Ishikawa (cell line): Measurements from ENCODE around the gene GPR146.

Experiments
- CEBPB ChIP-seq: IDR thresholded peaks from 2 replicates; pipeline ENCODE4 v1.6.1; 2012
- CREB1 ChIP-seq: IDR thresholded peaks from 2 replicates; pipeline ENCODE4 v1.6.1; 2012; ENCODE audit warnings: low read depth
- EGR1 ChIP-seq: IDR thresholded peaks from 2 replicates; pipeline ENCODE4 v1.6.1; 2012
- EP300 ChIP-seq: IDR thresholded peaks from 2 replicates; pipeline ENCODE4 v1.6.1; 2012; ENCODE audit warnings: borderline replicate concordance
- FOXM1 ChIP-seq: IDR thresholded peaks from 2 replicates; pipeline ENCODE4 v1.6.1; 2012; ENCODE audit warnings: low read depth, borderline replicate concordance
- NFIC ChIP-seq: IDR thresholded peaks from 2 replicates; pipeline ENCODE4 v1.6.1; 2012
- RAD21 ChIP-seq: IDR thresholded peaks from 2 replicates; pipeline ENCODE4 v1.6.1; 2012; ENCODE audit warnings: low read depth
- TAF1 ChIP-seq: IDR thresholded peaks from 2 replicates; pipeline ENCODE4 v1.6.1; 2012; ENCODE audit warnings: low read depth, mild to moderate bottlenecking
- TCF12 ChIP-seq: IDR thresholded peaks from 2 replicates; pipeline ENCODE4 v1.6.1; 2012; ENCODE audit warnings: low read depth
- TEAD4 ChIP-seq: IDR thresholded peaks from 2 replicates; pipeline ENCODE4 v1.6.1; 2012
- YY1 ChIP-seq: IDR thresholded peaks from 2 replicates; pipeline ENCODE4 v1.6.1; 2012; ENCODE audit warnings: low read depth
- ZBTB7A ChIP-seq: IDR thresholded peaks from 2 replicates; pipeline ENCODE4 v1.6.1; 2012; ENCODE audit warnings: low read depth
- TF ChIP-seq, protein P1 (sequence below): IDR thresholded peaks from 2 replicates; pipeline ENCODE4 v1.6.1; 2012
- TF ChIP-seq, protein P2 (sequence below): IDR thresholded peaks from 2 replicates; pipeline ENCODE4 v1.6.1; 2012
- TF ChIP-seq, protein P3 (sequence below): IDR thresholded peaks from 2 replicates; pipeline ENCODE4 v1.6.1; 2012; ENCODE audit warnings: low read depth, mild to moderate bottlenecking

Gene GPR146

DNA sequence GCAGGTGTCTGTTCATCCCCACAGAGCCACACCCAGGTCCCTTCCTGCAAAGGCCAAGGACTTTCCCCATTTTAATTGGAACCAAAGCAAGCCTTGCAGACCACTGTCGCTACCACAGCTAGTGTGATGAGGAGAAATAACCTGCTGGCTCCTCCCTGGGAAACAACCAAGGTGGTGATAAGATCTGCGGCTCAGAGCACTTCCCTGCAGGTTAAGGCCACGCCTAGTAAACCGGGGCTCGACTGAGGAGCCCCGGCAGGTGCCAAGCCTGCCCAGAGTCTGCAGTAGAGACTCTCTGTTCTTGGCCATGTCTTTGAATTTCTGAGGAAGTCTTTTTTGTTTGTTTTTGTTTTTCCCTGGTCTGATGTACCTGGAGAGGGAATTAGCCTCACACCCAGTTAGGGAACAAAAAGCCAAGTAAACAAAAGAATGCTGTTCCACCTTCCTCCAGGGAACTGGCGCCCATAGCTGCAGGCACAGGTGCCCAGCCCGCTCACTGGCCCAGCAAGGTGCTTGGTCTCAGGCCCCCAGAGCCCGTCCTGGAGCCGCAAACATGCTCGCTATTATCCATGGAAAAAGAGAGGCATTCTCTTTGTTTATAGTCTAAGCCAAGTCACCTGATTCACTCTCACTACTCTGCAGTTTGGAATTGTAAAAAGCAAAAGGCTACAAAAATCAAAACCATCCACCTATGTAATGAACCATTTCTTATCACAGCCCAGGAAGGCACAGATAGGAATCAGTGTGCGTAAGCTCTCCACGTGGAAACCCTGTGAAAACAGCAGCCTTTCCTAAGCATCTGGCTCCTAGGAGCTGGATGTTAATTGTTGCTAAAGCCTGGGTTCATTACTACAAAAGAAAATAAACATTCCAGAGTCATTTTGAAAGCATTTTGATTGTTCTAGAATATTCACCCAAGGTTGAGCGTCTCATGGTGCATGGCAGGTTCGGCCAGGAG lies 2.7 kb downstream of the GPR146 start:
- no peak for TF ChIP-seq TCF12
- TF ChIP-seq, protein P1, sequence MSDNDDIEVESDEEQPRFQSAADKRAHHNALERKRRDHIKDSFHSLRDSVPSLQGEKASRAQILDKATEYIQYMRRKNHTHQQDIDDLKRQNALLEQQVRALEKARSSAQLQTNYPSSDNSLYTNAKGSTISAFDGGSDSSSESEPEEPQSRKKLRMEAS, result no peak

DNA sequence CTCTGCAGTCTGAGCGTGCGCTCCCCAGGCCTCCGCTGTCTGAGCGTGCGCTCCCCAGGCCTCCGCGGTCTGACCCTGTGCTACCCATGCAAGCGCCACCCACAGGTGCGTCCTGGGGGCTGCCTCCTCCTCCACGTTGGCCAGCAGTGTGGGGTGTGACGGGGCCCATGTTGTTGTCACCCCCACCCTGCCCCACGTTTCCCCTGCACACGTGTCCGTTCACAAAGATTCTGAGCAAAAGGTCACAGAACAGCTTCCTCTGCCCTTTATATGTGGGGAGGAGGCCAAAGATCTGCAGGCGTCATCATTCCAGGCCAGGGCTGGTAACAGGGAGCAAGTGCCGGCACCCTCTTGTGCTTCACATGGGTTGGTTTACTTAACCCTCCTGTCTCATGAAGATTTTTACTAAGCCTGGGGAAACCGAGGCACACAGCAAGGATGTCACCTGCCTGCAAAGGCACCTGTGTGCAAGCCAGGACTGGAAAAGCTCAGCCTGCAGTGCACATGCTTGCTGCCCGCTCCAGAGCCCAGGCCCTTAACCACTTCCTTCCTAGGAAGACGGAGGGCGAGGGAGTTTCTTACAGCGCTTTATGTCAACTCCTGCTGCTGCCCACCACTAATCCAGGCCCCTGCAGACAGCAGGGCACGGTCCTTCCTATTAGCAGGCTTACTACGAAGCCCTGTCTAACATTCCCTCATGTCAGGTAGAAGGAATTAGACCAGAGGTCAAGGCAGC lies 4.8 kb downstream of the GPR146 start:
- TF ChIP-seq RAD21 (no peak), CEBPB (no peak), TAF1 (no peak), YY1 (no peak), CREB1 (no peak), TEAD4 (no peak), EP300 (no peak), ZBTB7A (no peak), NFIC (no peak), EGR1 (no peak), FOXM1 (no peak), TCF12 (no peak)
- TF ChIP-seq, protein P1, result no peak
- TF ChIP-seq, protein P2, sequence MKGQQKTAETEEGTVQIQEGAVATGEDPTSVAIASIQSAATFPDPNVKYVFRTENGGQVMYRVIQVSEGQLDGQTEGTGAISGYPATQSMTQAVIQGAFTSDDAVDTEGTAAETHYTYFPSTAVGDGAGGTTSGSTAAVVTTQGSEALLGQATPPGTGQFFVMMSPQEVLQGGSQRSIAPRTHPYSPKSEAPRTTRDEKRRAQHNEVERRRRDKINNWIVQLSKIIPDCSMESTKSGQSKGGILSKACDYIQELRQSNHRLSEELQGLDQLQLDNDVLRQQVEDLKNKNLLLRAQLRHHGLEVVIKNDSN, result no peak
- TF ChIP-seq, protein P3, sequence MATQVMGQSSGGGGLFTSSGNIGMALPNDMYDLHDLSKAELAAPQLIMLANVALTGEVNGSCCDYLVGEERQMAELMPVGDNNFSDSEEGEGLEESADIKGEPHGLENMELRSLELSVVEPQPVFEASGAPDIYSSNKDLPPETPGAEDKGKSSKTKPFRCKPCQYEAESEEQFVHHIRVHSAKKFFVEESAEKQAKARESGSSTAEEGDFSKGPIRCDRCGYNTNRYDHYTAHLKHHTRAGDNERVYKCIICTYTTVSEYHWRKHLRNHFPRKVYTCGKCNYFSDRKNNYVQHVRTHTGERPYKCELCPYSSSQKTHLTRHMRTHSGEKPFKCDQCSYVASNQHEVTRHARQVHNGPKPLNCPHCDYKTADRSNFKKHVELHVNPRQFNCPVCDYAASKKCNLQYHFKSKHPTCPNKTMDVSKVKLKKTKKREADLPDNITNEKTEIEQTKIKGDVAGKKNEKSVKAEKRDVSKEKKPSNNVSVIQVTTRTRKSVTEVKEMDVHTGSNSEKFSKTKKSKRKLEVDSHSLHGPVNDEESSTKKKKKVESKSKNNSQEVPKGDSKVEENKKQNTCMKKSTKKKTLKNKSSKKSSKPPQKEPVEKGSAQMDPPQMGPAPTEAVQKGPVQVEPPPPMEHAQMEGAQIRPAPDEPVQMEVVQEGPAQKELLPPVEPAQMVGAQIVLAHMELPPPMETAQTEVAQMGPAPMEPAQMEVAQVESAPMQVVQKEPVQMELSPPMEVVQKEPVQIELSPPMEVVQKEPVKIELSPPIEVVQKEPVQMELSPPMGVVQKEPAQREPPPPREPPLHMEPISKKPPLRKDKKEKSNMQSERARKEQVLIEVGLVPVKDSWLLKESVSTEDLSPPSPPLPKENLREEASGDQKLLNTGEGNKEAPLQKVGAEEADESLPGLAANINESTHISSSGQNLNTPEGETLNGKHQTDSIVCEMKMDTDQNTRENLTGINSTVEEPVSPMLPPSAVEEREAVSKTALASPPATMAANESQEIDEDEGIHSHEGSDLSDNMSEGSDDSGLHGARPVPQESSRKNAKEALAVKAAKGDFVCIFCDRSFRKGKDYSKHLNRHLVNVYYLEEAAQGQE, result no peak

DNA sequence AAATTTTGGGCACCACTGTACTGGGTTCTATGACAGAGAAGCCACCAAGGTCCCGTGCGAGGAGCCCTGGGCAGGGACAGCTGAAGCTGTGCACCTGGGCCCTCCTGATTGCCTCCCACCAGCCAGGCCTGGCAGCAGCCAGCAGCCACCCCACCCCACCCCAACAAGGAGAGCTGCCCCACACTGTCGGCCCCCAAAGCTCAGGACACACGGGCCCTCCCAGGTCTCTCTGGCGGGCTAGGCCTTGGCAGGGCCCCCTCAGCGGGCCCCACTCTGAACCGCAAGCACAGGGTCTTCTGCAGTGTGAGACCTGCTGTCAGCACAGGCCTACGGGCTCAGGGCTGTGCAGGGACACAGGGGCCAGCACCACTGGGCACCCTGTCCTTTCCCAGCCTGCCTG lies 5.5 kb downstream of the GPR146 start:
- TF ChIP-seq FOXM1, result no peak
- TF ChIP-seq, protein P2, result no peak
- TF ChIP-seq, protein P1, result no peak
- no peak for TF ChIP-seq NFIC
- TF ChIP-seq, protein P3, result no peak
- no peak for TF ChIP-seq YY1
- TF ChIP-seq CREB1, result no peak
- TF ChIP-seq TEAD4, result no peak
- no peak for TF ChIP-seq EP300

DNA sequence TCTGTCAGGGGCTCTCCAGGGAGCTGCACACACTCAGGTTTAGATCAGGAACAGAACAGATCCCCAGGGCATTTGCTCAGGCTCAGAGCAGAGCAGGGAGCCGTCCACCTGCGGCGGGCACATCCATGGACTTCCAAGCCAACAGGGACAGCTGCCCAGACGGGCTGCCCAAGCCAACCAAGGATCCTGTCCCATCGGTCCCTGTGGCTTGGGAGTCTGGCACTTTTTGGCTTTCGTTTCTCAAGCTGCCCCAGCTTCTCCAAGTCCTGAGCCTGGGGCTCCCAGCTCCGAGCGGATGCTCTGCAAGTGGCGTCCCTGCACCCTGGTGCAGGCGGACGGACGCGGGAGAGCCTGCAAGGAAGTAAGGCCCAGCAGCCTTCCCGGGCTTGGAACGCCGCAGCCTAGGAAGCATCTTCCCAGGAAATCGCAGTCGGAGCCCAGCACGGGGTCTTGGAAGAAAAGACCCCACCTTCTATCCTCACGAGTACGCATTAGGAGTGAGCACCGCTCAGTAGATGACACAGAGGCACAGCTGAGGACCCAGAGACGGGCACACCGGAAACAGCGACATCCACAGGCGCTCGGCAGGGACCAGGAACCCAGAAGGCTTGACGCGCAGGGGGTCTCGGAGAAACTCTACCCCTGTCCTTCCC lies 6.0 kb downstream of the GPR146 start:
- TF ChIP-seq TCF12, result no peak
- TF ChIP-seq NFIC, result no peak
- no peak for TF ChIP-seq RAD21
- TF ChIP-seq EGR1, result no peak

DNA sequence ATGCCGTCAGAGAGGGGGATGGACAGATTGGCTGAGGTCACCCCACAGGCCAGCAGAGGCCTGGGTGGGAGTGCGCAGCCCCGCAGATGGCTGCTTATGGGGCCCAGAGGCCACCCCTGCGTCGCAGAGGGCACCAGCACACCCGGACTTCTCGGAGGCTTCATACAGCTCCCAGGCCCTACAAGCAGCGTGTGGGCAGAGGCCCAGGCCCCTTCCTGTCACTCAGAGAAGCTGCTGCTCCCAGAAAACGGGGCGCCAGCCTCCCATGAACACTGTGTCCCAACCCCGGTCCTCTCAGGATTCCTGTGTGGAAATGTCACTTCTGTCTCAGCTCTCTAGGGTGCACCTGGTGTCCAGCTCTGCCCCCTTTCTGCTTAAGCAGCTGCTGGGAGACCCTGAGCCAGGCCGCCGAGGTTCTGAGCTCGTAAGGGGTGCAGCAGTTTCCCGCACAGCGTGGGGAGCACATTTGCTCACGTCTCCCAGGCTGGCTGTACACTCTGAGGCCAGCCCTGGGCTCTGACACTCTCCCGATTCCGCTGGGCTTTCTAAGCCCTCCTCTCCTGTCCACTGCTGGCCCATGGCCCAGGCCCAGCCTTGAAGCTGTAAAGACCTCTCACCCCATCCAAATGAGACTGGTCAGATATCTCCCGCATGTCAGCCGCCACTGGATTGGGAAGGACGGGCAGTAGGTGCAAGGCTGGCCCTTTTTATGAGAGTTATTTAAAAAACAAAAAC lies 6.8 kb downstream of the GPR146 start:
- TF ChIP-seq CEBPB, result no peak
- TF ChIP-seq, protein P1, result no peak
- TF ChIP-seq ZBTB7A, result no peak
- no peak for TF ChIP-seq CREB1
- no peak for TF ChIP-seq TAF1
- no peak for TF ChIP-seq TEAD4
- TF ChIP-seq RAD21, result no peak
- no peak for TF ChIP-seq TCF12
- no peak for TF ChIP-seq YY1
- no peak for TF ChIP-seq FOXM1
- TF ChIP-seq, protein P2, result no peak
- TF ChIP-seq EGR1, result no peak
- TF ChIP-seq, protein P3, result no peak
- no peak for TF ChIP-seq EP300
- TF ChIP-seq NFIC, result no peak
